ENCODE measurements around the gene MLLT1.

The MLLT1 gene

GRCh38 chr19:6226444-6227155 lies 53.2 kb downstream of the MLLT1 start:
- DNase-seq (ENCODE audit: low read depth), result no peak
- H3K4me3 ChIP-seq (ENCODE audit: low read length), result no peak overlapping the region

GRCh38 chr19:6226012-6226411 lies 53.8 kb downstream of the MLLT1 start:
- no peak for DNase-seq (ENCODE audit: low read depth)
- H3K4me3 ChIP-seq (ENCODE audit: low read length), result no peak overlapping the region
- TF ChIP-seq CTCF (IDR thresholded peaks at IDR 0.05; ENCODE audit: insufficient read depth, low read depth, low read length, missing control alignments), result no peak

More at GRCh38 chr19:6226444-6227155, 53.2 kb downstream of the MLLT1 start:
- no peak for TF ChIP-seq CTCF (IDR thresholded peaks at IDR 0.05; ENCODE audit: insufficient read depth, low read depth, low read length, missing control alignments)

DNA sequence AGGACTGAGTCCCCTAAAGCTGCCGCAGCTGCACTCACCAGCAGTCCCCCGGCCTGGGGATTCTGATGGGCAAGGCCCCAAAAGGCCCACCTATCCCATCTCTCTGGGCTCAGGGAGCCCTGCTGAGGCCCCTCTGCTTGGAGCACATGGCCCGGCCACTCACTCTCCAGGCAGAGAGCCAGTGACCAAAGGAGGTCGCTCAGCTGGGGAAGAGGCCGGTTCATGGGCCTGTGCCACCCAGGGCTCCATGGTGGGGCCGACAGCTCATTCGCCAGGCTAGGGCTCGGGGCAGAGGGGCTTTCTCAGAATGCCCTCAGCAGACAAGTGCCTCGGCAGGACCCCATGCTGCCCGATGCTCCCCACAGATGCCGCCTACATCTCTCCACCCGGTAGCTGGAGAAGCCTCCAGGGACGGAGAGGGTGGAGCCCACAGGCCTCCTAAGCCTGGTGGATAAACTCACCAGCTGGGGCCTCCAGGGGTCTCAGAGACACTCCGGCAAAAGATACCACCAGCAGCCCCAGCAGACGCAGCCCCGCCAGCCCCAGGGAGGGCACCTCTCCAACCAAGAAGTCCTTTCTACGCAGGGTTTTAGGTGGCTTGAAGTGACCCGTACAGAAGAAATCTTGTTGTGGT lies 54.4 kb downstream of the MLLT1 start:
- DNase-seq (ENCODE audit: low read depth), result no peak
- TF ChIP-seq CTCF (IDR thresholded peaks at IDR 0.05; ENCODE audit: insufficient read depth, low read depth, low read length, missing control alignments), result no peak
- H3K4me3 ChIP-seq (ENCODE audit: low read length), result no peak overlapping the region

DNA sequence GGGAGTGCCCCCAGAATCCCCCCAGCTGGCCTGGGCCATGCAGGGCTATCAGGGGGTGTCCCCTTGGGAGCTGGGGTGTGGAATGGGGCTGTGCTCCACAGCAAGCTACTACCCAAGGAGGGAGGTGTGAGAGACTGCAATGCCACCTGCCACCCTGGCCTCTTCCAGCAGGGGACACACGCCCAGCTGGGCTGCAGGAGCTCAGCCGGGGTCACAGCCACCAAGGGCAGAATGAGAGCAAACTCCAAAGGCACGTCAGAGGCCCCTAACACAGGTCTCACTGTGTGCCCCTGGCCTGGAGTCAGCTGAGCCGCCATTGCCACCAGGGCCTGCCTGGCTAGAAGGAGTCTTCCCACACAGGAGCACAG lies 55.5 kb downstream of the MLLT1 start:
- no peak for TF ChIP-seq CTCF (IDR thresholded peaks at IDR 0.05; ENCODE audit: insufficient read depth, low read depth, low read length, missing control alignments)
- no peak for DNase-seq (ENCODE audit: low read depth)
- no peak overlapping the region for H3K4me3 ChIP-seq (ENCODE audit: low read length)

DNA sequence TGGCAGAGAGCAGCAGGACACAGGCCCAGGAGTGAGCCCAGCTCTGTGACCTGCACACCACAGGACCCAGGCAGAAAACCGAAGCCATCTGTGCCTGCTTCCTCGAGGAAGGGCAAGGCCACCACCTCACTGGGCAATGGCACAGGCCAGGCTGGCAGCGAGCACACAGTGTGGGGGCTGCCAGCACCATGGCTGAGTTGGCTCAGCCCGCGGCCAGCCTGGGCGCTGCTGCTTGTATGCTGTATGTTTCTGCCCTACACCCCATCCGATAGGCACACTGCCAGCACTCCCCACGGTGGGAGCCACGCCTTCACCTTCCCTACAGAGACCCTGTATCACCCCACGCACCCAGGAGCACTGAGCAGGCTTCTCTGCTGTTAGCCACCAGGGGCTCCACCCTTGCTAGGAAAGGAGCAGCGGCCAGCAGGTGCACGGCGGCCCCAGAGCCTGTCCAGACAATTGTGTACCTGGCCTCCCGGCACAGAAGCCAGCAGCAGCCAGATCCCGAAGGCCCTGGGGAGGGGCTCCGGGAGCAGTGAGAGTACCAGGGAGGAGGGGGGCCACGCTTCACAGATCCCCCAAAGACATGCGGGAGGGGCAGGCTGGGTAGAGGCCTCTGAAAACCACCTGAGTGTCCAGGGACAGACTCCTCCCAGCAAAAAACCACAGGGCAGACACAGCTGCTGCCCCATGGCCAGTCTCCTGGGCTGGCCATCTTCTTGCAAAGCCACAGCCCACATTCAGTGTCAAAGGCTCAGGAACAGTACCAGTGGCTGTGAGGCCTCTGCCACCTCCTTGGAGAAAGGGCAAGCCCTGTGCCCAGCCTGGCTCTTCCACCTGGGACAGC lies 56.1 kb downstream of the MLLT1 start:
- no peak overlapping the region for H3K4me3 ChIP-seq (ENCODE audit: low read length)
- TF ChIP-seq CTCF (IDR thresholded peaks at IDR 0.05; ENCODE audit: insufficient read depth, low read depth, low read length, missing control alignments), result peak; percentile 16
- DNase-seq (ENCODE audit: low read depth), result no peak

DNA sequence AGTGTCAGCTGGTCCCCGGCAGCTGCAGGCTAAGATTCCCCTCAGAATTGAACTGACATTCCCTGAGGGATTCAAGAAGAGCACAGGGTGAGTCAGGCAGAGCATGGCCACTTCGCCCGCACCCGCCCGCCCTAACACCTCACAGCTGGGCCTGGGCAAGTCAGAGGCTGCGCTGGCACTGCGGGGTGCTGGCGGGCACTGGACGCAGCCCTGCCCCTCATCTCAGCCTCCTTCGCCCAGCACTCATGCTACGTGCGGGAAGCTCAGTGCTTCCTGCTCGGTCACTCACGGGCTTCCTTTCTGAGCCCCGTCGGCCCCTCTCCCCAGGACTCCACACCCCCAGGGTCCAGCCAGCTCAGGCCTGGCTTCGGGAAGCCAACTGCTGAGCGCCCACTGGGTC lies 56.9 kb downstream of the MLLT1 start:
- H3K4me3 ChIP-seq (ENCODE audit: low read length), result no peak overlapping the region
- DNase-seq (ENCODE audit: low read depth), result peak; percentile 73
- TF ChIP-seq CTCF (IDR thresholded peaks at IDR 0.05; ENCODE audit: insufficient read depth, low read depth, low read length, missing control alignments), result no peak

Measured in epithelial cell of esophagus (primary cell).